SK-MEL-5 (cell line): ENCODE data around the gene TRMT2A. TPM values are rescaled to one million over a fixed set of nuclear protein-coding genes. Genes with fewer than 3 reads are reported as not detected.

ENCODE experiments used
- DNase-seq: peaks from one replicate; pipeline ENCODE4 v3.0.0-alpha.2; 2016; ENCODE audit warnings: low read depth, low spot score
- in situ Hi-C: cut with HindIII; loops from 2 replicates; pipeline ENCODE4 v1.10.0; 2016; ENCODE audit warnings: low sequenced_read_pairs, high pct_unique_total_duplicates, low pct_unique_long_range_greater_than_20kb
- total RNA-seq: library from RNA; depleted of rRNA; stranded (reverse); fragments of >200 nt; shearing (Covaris generic); gene quantifications from 2 replicates; pipeline ENCODE4 v1.2.3, GENCODE V29; 2014

The TRMT2A gene
- total RNA-seq, 1 experiment from 2014 or later, result 67.3 TPM

DNA sequence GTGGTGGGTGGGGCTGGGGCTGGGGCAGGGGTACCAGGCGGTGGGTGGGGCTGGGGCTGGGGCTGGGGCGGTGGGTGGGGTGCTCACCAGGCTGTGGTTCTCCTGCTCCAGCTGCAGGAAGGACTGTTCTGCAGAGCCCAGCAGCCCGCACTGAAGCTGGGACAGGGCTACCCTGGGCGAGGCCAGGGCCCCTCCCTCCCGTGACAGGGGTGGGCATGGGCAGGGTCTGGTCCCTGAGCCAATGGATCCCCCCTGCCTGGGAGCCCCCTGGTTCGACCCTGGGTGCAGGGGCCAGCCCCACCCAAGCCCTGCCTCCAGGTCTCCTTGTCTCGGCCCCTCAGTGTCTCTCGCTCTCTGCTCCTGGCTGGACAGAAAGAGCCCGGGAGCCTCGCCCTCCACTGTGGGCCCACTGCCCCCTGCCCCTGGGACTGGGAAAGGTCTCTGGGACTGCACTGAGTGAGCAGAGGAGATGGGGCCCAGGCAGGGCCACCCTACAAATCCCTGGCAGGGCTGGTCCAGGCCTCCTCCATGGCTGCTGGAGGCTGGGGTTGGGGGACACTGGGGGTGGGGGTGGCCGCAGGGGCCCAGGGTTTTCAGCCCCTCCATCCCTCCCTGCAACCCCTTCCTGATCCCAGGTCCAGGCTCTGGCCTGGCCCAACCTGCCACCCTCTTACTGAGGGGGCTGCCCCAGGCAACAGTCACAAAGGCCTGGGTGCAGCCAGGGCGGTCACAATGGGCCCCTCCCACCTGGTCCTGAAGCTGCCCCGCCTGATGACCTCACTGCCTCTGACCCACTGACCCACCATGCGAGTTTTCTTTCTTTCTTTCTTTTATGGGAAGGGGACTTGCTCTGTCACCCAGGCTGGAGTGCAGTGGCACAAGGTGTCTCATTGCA is 33.6 kb upstream of the TRMT2A start, which contains the start of gene CCDC188:
CCDC188 (minus strand) TSS at position 675 of the 895 bp plus-strand sequence; CDS start at position 606, 69 bp downstream.
- no peak for DNase-seq
- in situ Hi-C loops, result no loop called here

DNA sequence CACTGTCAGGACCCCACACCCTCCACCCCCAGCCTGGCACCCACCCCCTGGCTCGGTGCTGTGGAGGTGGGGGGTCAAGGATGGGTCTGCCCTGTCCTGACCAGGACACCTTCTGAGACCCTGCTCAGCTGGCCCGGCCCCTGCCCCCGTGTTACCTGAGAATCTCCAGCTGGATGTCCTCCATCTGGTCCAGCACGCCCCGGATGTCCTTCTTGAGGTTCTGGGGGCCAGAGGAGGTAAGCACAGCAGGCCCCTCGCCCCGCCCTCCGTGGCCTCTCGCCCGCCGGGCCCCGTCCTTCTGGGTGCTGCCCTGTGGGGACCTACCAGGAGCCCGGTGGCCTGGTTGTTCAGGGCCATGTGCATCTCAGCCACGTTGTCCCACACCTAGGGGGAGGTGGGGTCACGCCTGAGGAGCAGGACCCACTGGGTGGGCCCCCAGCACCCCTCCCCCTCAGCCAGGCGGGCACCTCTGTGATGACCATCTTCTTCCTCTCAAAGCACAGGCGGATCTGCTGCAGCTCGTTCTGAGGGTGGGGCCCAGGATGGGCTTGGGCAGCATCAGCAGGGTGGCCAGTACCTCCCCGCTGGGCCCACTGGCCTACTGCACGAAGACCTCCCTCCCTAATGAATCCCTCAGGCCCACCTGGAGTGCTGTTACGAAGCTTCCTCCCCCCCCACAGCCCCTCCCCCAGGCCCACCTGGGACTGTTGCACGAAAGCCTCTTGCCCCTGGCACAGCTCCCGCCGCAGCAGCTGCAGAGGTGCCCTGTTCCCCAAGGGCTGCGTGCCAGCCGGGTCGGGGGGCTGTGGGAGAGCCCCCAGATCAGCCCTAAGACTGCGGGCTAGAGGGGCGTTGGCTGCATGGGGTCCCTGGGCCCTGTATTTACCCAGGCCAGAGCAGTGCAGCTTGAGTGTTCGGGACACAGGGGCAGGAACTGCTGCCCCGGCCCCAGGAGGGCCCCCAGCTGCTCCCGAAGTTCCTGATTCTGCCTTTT is 32.5 kb upstream of the TRMT2A start:
- in situ Hi-C loops, result no loop called here
- no peak for DNase-seq

DNA sequence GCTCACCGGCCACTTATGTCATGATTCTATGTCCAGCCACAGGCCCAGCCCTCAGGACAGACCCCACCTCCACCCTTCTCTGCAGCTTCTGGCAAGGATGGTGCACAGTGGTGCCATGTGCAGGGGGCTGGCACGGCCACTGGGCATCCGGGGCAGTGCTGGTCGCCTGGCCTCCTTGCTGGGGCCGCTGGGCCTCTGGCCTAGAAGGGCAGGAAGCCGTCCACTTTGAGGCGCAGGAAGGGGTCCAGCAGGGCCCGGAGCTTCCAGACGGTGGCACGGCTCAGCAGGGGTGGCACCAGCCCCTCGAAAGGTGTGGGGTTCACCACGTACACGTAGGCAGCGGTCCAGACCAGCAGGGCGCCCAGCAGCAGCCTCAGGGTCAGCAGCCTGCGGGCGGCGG is 31.4 kb upstream of the TRMT2A start:
- in situ Hi-C loops, result no loop called here
- DNase-seq, result no peak

DNA sequence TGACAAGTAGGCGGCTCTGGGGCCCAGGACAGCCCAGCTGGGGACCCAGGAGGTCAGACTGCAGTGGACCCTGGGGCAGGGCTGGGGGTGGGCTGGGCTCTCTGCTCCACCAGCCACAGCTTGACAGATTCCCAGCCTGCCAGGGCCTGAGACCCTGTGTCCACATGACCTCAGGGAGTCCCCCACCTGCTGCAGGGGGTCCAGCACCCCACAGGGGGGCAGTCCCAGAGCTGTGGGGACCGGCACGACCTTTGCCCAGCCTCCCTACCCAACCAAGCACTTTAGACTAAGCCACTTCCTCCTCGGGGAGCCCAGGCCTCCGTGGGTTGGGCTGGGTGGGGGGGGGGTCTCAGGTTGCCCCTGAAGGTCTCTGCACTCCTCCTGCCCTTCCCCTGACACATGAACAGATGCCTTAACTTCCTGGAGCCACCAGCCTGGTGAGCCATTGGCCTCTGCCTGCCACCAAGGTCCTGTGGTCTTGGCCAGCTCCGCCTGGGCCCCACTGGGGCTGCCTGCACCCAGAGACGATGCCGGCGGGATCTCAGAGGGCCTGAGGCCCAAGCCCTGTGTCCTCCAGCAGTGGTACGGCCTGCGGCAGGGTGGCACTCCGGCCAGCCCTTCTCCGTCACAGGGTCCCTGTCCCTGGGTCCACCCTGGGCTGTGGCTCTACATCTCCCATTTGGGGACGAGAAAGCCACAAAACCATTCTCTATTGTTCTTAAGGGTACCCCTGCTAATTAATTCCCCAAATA is 30.4 kb upstream of the TRMT2A start:
- DNase-seq, result no peak
- in situ Hi-C loops, result no loop called here

DNA sequence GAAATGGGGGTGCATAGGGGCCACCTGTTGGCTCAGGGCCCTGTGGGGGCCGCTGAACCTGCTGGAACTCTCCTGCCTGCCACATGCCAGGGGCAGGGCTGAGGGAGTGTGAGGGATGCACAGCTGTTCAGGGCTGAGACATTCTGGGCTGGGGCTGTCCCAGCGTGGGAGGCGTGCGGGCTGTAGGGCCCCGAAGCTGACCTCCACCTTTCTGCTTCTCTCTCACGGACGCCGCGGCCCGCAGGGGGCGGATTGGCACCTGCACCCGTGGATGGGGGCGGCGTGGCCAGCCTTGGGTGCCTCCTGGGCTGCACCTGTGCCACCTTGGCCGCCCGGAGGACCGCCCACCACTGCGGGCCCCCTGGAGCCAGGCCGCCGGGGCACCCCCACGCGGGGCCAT is 29.8 kb upstream of the TRMT2A start:
- in situ Hi-C loops, result no loop called here
- no peak for DNase-seq

DNA sequence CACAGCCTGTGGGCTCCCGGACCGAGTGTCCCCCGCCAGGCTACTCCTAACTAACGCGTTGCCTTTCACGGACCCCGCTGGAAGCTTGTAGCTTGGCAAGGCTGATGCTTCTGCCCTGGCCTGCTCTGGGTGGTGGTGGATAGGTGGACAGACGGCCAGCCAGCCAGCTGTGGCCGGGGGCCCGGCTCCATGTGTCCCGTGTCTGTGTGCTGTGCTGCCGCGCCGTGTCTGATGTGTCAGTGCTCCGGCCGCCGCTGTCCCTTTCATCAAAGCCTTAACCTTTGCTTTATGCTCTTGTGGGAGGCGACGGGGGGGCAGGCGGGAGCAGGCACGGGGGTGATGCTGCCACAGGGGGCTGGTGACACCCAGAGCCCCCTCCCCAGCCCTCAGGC is 28.8 kb upstream of the TRMT2A start:
- in situ Hi-C loops, result no loop called here
- no peak for DNase-seq

DNA sequence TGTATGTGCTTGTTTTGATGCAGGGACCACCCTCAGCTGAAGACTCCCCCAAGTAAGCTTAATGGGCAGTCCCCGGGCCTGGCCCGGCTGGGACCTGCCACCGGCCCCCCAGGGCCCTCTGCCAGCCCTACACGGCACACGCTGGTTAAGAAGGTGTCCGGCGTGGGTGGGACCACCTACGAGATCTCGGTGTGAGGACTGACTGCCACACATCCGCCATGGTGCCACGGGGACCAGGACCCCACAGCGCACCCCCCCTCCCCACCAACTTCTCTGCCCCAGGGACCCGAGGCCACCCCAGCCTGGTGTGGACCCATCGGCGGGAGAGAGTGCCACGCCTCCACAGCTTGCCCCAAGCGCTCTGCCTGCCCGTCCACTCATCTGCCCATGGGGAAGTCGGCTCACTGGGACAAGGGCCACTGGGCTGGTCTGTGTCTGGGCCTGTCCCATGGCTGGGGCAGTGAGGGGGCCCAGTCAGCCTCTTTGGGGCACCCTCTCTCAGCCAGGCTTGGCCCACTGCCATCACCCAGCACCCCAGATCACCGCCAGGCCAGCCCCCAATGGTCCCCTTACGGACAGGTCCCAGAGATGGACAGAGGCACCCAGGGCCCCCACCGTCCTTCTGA is 28.3 kb upstream of the TRMT2A start:
- DNase-seq, result no peak
- in situ Hi-C loops, result no loop called here

DNA sequence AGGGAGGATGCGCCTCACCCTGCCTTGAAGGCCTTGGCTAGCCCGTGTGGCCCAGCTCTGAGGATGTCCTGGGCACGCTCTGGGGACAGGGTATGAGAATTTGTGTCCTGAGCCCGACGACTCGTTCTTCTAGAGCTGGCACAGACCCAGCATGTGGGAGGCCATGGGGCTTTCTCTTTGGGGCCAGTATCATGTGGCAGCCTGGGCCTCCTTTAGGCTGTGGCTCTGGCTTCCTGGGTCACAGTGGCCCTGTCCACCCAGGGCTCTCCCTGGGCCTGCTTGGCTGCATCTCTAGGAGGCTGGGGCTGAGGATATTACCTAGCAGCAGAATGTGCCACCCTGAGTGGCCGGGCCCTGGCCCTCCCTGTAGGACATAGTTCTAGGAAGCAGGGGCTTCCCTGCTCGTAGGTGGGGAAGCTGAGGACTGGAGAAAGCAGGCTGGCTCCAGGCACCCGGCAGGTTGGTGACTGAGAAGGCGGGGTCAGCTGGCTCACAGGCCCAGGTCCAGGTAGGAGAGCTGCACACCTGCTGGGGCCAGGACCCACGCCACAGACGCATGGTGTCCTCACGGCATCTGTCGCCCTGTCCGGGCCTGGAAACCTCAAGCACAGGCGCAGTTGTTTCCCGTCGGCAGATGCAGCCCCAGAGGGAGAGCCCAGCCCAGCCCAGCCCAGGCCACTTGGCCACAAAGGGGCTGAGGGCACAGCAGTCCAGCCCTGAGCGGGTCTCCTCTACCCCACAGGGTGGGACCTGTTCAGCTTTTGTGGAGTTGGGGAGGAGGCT is 27.0 kb upstream of the TRMT2A start:
- in situ Hi-C loops, result no loop called here
- no peak for DNase-seq

DNA sequence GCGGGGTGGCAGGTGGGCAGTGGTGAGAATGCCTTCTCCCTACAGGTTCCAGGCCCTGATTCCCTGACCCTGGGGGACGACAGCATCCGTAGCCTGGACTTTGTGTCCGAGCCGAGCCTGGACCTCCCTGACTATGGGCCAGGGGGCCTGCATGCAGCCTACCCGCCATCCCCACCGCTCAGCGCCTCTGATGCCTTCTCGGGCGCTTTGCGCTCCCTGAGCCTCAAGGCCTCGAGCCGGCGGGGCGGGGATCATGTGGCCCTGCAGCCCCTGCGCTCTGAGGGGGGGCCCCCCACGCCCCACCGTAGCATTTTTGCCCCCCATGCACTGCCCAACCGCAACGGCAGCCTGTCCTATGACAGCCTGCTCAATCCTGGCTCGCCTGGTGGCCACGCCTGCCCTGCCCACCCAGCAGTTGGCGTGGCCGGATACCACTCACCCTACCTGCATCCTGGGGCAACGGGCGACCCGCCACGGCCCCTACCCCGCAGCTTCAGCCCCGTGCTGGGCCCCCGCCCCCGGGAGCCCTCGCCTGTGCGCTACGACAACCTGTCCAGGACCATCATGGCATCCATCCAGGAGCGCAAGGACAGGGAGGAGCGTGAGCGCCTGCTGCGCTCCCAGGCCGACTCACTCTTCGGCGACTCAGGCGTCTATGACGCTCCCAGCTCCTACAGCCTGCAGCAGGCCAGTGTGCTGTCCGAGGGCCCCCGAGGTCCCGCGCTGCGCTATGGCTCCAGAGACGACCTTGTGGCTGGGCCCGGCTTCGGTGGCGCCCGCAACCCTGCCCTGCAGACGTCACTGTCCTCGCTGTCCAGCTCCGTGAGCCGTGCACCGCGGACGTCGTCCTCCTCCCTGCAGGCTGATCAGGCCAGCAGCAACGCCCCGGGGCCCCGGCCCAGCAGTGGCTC is 25.9 kb upstream of the TRMT2A start:
- no peak for DNase-seq
- in situ Hi-C loops, result no loop called here

DNA sequence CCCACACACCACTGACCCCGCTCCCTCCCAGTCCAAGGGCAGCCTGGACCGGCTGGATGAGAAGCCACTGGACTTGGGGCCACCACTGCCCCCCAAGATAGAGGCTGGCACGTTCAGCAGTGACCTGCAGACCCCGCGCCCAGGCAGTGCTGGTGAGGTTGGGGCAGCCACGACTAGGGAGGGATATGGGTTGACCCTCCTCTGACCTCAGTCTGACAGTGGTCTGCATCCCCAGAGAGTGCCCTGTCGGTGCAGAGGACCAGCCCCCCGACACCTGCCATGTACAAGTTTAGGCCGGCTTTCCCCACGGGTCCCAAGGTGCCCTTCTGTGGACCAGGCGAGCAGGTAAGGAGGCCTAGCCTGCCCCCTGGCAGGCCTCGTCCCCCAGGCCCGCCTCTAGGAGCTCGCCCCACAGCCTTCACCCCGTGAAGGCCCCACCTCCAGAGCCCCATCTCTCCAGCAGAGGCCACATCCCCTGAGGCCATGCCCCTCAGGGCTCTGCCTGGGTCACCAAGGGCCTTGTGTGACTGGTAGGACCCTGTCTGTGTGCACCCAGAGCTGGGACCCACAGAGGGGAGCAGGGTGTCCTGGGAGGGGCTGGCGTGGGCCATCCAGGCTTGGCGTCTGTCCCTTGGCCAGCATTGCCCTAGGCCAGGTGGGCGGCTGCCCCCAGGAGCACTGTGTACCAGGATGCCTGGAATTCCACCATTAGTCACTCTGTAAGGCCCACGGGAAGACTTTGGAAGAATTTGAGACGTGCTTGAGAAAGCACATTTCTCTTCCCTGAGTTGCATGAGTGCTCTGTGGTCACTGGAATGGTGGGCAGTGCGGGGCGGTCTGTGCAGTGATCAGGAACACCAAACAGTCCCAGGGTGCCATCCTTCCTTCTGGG is 24.4 kb upstream of the TRMT2A start:
- no peak for DNase-seq
- in situ Hi-C loops, result no loop called here

DNA sequence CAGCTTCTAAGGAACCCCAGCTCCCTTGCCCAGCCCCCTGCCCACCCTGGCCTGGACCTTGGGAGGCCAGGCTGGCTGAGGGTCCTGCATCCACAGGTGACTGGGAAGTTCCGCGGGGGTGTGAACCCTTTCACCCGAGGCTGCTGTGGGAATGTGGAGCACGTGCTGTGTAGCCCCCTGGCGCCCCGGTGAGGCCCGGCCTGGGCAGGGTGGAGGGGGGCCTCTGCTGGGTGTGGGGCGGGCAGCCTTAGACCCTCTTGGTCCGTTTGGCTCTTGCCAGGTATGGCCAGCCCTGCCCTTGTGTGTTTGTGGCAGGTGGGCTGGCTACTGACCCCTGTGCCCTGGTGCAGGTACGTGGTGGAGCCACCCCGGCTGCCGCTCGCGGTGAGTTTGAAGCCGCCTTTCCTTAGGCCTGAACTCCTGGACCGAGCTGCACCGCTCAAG is 23.5 kb upstream of the TRMT2A start:
- in situ Hi-C loops, result no loop called here
- DNase-seq, result no peak

DNA sequence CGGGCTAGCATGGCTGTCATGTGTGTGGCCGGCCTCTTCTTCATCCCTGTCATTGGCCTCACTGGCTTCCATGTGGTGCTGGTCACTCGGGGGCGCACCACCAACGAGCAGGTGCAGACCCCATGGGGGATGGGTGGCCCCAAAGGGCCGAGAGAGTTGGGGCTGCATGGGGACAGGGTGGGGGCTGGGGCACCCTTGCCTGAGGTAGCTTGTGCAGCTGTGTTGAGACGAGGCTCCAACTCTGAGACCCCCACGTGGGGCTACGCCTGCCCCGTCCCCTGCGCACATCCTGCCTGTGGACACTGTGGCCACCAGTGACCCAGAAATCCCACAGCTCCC is 23.1 kb upstream of the TRMT2A start:
- in situ Hi-C loops, result no loop called here
- DNase-seq, result no peak

DNA sequence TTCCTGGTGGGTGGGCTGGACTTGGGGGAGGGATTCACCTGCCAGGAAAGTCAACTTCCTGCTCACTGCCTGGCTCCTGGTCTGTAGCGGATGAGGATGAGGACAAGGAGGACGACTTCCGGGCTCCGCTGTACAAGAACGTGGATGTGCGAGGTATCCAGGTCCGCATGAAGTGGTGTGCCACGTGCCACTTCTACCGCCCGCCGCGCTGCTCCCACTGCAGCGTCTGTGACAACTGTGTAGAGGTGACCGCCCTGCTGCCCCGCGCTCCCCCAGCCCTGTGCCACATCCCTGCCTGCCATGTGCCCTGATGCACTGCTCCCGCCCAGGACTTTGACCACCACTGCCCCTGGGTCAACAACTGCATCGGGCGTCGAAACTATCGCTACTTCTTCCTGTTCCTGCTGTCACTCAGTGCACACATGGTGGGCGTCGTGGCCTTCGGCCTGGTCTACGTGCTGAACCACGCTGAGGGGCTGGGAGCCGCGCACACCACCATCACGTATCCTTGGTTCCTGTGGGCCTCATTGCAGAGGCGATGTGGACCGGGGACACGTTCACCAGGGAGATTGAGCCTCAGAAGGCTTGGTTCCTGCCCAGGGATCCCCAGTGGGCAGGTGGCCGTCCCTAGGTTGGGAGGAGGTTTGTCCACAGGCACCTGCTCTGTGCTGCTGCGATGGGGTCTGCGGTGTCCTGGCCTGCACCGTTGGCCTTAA is 22.5 kb upstream of the TRMT2A start:
- in situ Hi-C loops, result no loop called here
- DNase-seq, result no peak

DNA sequence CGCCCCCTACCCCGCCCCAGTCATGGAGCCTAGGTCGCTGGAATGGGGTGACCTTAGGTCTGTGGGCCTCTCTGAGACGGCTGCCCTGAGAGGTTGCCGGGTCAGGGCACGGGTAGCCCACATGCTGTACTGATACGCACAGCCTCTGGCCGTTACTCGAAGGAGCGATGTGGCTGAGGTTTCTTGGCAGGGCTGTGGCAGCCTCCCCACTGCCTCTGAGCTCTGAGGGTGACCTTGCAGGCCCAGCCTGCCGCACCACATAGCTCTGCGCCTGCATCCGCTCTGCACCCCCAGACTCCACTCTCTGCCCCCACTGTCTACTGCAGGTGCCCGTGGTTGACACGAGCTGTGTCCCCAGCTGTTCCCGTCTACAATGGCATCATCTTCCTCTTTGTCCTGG is 21.8 kb upstream of the TRMT2A start:
- DNase-seq, result no peak
- in situ Hi-C loops, result no loop called here
